MM.1S (cell line): ENCODE measurements around the gene RBMS3.

ENCODE experiments used
- DNase-seq: peaks from one replicate; pipeline ENCODE4 v3.0.0-alpha.2; 2015
- H2AFZ ChIP-seq: fragments of 300-600 bp; sonication (generic); 2 replicates; pipeline ENCODE4 v1.6.0; 2016; ENCODE audit warnings: antibody characterized with exemption, low read length
- H3F3A ChIP-seq: fragments of 300-600 bp; sonication (generic); 2 replicates; pipeline ENCODE4 v1.6.1; 2016; ENCODE audit warnings: mild to moderate bottlenecking, antibody characterized with exemption, low read length, moderate library complexity, mixed read lengths; ENCODE audit not compliant: insufficient read depth
- H3K27ac ChIP-seq: fragments of 300-600 bp; sonication (generic); 2 replicates; pipeline ENCODE4 v1.5.1; 2016; ENCODE audit warnings: mild to moderate bottlenecking, low read length
- H3K27me3 ChIP-seq: fragments of 300-600 bp; sonication (generic); replicated peaks from 2 replicates; pipeline ENCODE4 v1.6.0; 2016; ENCODE audit warnings: low read length; ENCODE audit not compliant: insufficient read depth
- H3K36me3 ChIP-seq: fragments of 300-600 bp; sonication (generic); replicated peaks from 2 replicates; pipeline ENCODE4 v1.6.1; 2016; ENCODE audit warnings: mild to moderate bottlenecking, low read length, mixed read lengths; ENCODE audit not compliant: insufficient read depth
- H3K4me1 ChIP-seq: fragments of 300-600 bp; sonication (generic); 2 replicates; pipeline ENCODE4 v1.6.1; 2016; ENCODE audit warnings: low read length, mixed read lengths
- H3K4me2 ChIP-seq: fragments of 300-600 bp; sonication (generic); 2 replicates; pipeline ENCODE4 v1.6.0; 2016; ENCODE audit warnings: low read depth, low read length
- H3K4me3 ChIP-seq: fragments of 300-600 bp; sonication (generic); 2 replicates; pipeline ENCODE4 v1.5.1; 2016; ENCODE audit warnings: low read length, mixed read lengths
- H3K79me2 ChIP-seq: fragments of 300-600 bp; sonication (generic); 2 replicates; pipeline ENCODE4 v1.6.1; 2016; ENCODE audit warnings: mixed run types, low read length, mixed read lengths
- H3K9ac ChIP-seq: fragments of 300-600 bp; sonication (generic); 2 replicates; pipeline ENCODE4 v1.6.1; 2016; ENCODE audit warnings: low read length, mixed read lengths
- H3K9me2 ChIP-seq: fragments of 300-600 bp; sonication (generic); replicated peaks from 2 replicates; pipeline ENCODE4 v1.6.1; 2016; ENCODE audit warnings: mild to moderate bottlenecking, low read length, mixed read lengths; ENCODE audit not compliant: insufficient read depth
- H3K9me3 ChIP-seq: fragments of 300-600 bp; sonication (generic); replicated peaks from 2 replicates; pipeline ENCODE4 v1.6.1; 2016; ENCODE audit warnings: mild to moderate bottlenecking, low read length, mixed read lengths; ENCODE audit not compliant: insufficient read depth
- H4K20me1 ChIP-seq: fragments of 300-600 bp; sonication (generic); 2 replicates; pipeline ENCODE4 v1.6.1; 2016; ENCODE audit warnings: mild to moderate bottlenecking, low read length, moderate library complexity, mixed read lengths; ENCODE audit not compliant: insufficient read depth
- CTCF ChIP-seq: fragments of 300-600 bp; sonication (generic); IDR thresholded peaks from 2 replicates; pipeline ENCODE4 v1.5.1; 2016; ENCODE audit warnings: antibody characterized with exemption, low read length, mixed read lengths
- EZH2 ChIP-seq: fragments of 300-600 bp; sonication (generic); optimal IDR thresholded peaks from 2 replicates; pipeline ENCODE3; 2017; ENCODE audit warnings: low read depth, mild to moderate bottlenecking, antibody characterized with exemption, low read length, mixed read lengths
- EZH2phosphoT487 ChIP-seq: fragments of 300-600 bp; sonication (generic); IDR thresholded peaks from 2 replicates; pipeline ENCODE4 v1.6.1; 2018; ENCODE audit warnings: antibody characterized with exemption, low read length

RBMS3 gene

DNA sequence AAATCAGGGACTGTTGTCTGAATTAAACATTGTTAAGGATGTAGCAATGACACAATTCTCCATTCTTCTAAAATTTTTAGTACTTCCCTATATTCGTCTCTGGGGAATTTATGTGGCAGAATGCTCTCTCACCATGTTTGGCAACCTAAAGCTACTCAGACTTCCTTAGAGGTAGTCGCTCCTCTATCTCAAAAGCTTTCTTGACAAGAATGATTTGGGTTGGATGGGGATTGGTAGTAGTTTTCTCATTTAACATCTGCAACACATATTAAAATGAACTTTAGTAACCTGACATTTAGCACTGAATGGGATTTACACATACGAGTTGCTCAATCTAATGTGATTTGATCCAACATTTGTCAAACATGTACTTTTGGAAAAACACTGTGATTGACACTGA is 233.3 kb downstream of the RBMS3 start:
- no peak overlapping the region for H3K4me3 ChIP-seq
- DNase-seq: no peak
- no peaks in the 10 kb centered on the region for H3K9me2 ChIP-seq
- no peaks in the 10 kb centered on the region for H3K79me2 ChIP-seq
- H3K27me3 ChIP-seq: no peaks in the 10 kb centered on the region
- no peak overlapping the region for H2AFZ ChIP-seq
- no peak overlapping the region for H3K4me2 ChIP-seq
- no peaks in the 10 kb centered on the region for H4K20me1 ChIP-seq
- no peaks in the 10 kb centered on the region for H3K9me3 ChIP-seq
- H3K9ac ChIP-seq: no peak overlapping the region
- no peaks in the 10 kb centered on the region; the same call in 1 of the 2 replicates for H3F3A ChIP-seq
- H3K36me3 ChIP-seq: no peaks in the 10 kb centered on the region
- no peak for TF ChIP-seq EZH2
- TF ChIP-seq CTCF: no peak
- peaks cover 11% of the 10 kb centered on the region for H3K4me1 ChIP-seq
- no peak overlapping the region for H3K27ac ChIP-seq

- H4K20me1 ChIP-seq: no peaks in the 10 kb centered on the region
- H3F3A ChIP-seq: no peaks in the 10 kb centered on the region; the same call in 1 of the 2 replicates
- H3K79me2 ChIP-seq: no peaks in the 10 kb centered on the region
- H3K27ac ChIP-seq: no peak overlapping the region
- DNase-seq: no peak
- H3K4me3 ChIP-seq: no peak overlapping the region
- H3K9me3 ChIP-seq: no peaks in the 10 kb centered on the region
- no peaks in the 10 kb centered on the region for H3K36me3 ChIP-seq
- TF ChIP-seq EZH2phosphoT487: no peak
- no peak for TF ChIP-seq EZH2
- no peak for TF ChIP-seq CTCF
- H3K4me1 ChIP-seq: peaks cover 11% of the 10 kb centered on the region
- H2AFZ ChIP-seq: no peak overlapping the region
- H3K27me3 ChIP-seq: no peaks in the 10 kb centered on the region
- H3K9me2 ChIP-seq: no peaks in the 10 kb centered on the region
- H3K4me2 ChIP-seq: peak overlapping the region; percentile 31; the same call in 1 of the 2 replicates
- H3K9ac ChIP-seq: no peak overlapping the region
Observed at GRCh38 chr3:29514912-29515311, 234.0 kb downstream of the RBMS3 start.

GRCh38 chr3:29515451-29515850 is 234.6 kb downstream of the RBMS3 start:
- H3K4me2 ChIP-seq: peak overlapping the region; percentile 31

More at GRCh38 chr3:29515451-29515850, 234.6 kb downstream of the RBMS3 start:
- H2AFZ ChIP-seq: no peak overlapping the region
- H3K9me2 ChIP-seq: no peaks in the 10 kb centered on the region
- DNase-seq: peak; percentile 33
- no peaks in the 10 kb centered on the region for H3K36me3 ChIP-seq
- no peaks in the 10 kb centered on the region; the same call in 1 of the 2 replicates for H3F3A ChIP-seq
- no peaks in the 10 kb centered on the region for H3K9me3 ChIP-seq
- TF ChIP-seq CTCF: no peak
- TF ChIP-seq EZH2: no peak
- TF ChIP-seq EZH2phosphoT487: no peak
- no peak overlapping the region for H3K4me3 ChIP-seq
- H3K9ac ChIP-seq: no peak overlapping the region
- peaks cover 11% of the 10 kb centered on the region for H3K4me1 ChIP-seq
- no peaks in the 10 kb centered on the region for H4K20me1 ChIP-seq
- no peaks in the 10 kb centered on the region for H3K79me2 ChIP-seq
- no peaks in the 10 kb centered on the region for H3K27me3 ChIP-seq
- H3K27ac ChIP-seq: no peak overlapping the region
